ENCODE measurements around the gene GPR83.

The GPR83 gene

GRCh38 chr11:94329501-94329900 is 71.7 kb downstream of the GPR83 start:
- Histone ChIP-seq H3K79me2 (ENCODE audit: control insufficient read depth, insufficient read depth, low read length, unreplicated experiment) (no peaks in the 10 kb centered on the region), H3K4me3 (ENCODE audit: low read depth, low read length) (no peak overlapping the region), H3K36me3 (ENCODE audit: insufficient read depth, low read length) (no peaks in the 10 kb centered on the region), H3K27ac (ENCODE audit: low read depth, low read length) (no peak overlapping the region), H3K4me1 (ENCODE audit: control insufficient read depth, insufficient read depth, low read length, unreplicated experiment) (no peaks in the 10 kb centered on the region), H3K27me3 (ENCODE audit: insufficient read depth, low read length) (peaks cover 24% of the 10 kb centered on the region), H2AFZ (ENCODE audit: low read length, unreplicated experiment) (no peak overlapping the region)

DNA sequence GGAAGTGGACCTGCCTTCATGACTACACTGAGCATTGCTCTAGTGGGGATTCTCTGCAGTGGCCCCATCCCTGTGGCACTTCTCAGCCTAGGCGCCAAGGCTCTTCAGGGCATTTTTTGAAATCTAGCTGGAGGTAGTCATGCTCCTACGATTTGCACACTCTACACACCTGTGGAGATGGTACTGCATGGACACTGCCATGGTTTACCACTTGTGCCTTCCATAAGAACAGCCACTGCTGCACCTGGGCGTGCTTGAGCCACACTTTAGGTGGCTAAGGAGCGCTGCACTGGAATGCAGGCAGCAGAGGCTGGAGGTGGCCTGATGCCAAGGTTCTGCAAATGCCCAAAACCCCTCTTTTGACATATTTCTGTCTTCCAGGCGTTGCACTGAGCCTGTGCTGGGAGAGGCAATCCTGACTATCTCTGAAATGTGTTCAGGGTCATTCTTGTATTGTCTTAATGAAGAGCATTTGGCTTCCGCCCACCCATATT is 72.6 kb downstream of the GPR83 start:
- Histone ChIP-seq H3K79me2 (ENCODE audit: control insufficient read depth, insufficient read depth, low read length, unreplicated experiment) (no peaks in the 10 kb centered on the region), H3K27ac (ENCODE audit: low read depth, low read length) (no peak overlapping the region), H3K4me1 (ENCODE audit: control insufficient read depth, insufficient read depth, low read length, unreplicated experiment) (no peaks in the 10 kb centered on the region)

More for the DNA sequence above, 72.6 kb downstream of the GPR83 start:
- no peak overlapping the region for H2AFZ ChIP-seq (ENCODE audit: low read length, unreplicated experiment)
- peaks cover 17% of the 10 kb centered on the region for H3K27me3 ChIP-seq (ENCODE audit: insufficient read depth, low read length)
- H3K4me3 ChIP-seq (ENCODE audit: low read depth, low read length), result no peak overlapping the region
- H3K36me3 ChIP-seq (ENCODE audit: insufficient read depth, low read length), result no peaks in the 10 kb centered on the region

Measured in ACC112 (cell line).